Gastrocnemius medialis (tissue), 4 donors: ENCODE measurements around the gene TBATA. TPM values are rescaled to one million over a fixed set of nuclear protein-coding genes. Genes with fewer than 3 reads are reported as not detected.

Experiments used
- ATAC-seq, 2 donors: fragments of 150-250 bp; one replicate each; pipeline ENCODE4 v1.9.1; 2016
- DNase-seq, 2 donors: peaks; one replicate each; pipeline ENCODE4 v3.0.0-alpha.2; 2019
- H3K27ac ChIP-seq, 4 donors: fragments of 200-600 bp; sonication (generic); 1 replicate in 1 of 4; 2 replicates in 3 of 4; pipeline ENCODE4 v1.5.1; 2016 to 2018; ENCODE audit warnings: mild to moderate bottlenecking in 2 of 4, moderate library complexity in 1 of 4
- H3K27me3 ChIP-seq, 3 donors: fragments of 200-600 bp; sonication (generic) in 2 of 3; 1 replicate in 1 of 3; 2 replicates in 2 of 3; pipeline versions ENCODE4 v1.5.1 to v1.6.0; 2016 to 2019; ENCODE audit warnings: mild to moderate bottlenecking in 1 of 3, moderate library complexity in 1 of 3
- H3K36me3 ChIP-seq, 2 donors: fragments of 200-600 bp; sonication (generic) in 1 of 2; one replicate each; pipeline ENCODE4 v1.5.1; 2017 to 2018
- H3K4me1 ChIP-seq, 2 donors: fragments of 200-600 bp; sonication (generic) in 1 of 2; one replicate each; pipeline ENCODE4 v1.5.1; 2016 to 2017; ENCODE audit warnings: mild to moderate bottlenecking in 2 of 2
- H3K4me3 ChIP-seq, 4 donors: fragments of 200-600 bp; sonication (generic) in 3 of 4; 1 replicate in 1 of 4; 2 replicates in 3 of 4; pipeline ENCODE4 v1.5.1; 2016 to 2019; ENCODE audit warnings: mild to moderate bottlenecking in 2 of 4
- H3K9me3 ChIP-seq, 3 donors: fragments of 200-600 bp; sonication (generic) in 2 of 3; 1 replicate in 1 of 3; 2 replicates in 2 of 3; pipeline ENCODE4 v1.5.1; 2016 to 2019
- POLR2A ChIP-seq, 2 donors: fragments of 450-650 bp; IDR thresholded peaks; one replicate each; pipeline ENCODE4 v1.6.1; 2017; ENCODE audit warnings: antibody characterized with exemption in 2 of 2, mild to moderate bottlenecking in 2 of 2, moderate library complexity in 2 of 2
- in situ Hi-C, 4 donors: fragments of 200-750 bp; cut with MboI; loops; one replicate each; pipeline versions ENCODE4 v1.15.0 to v1.8.0; 2017; ENCODE audit warnings: low sequenced_read_pairs in 4 of 4
- intact Hi-C: fragments of 100-400 bp; cut with DNase I; formaldehyde crosslinking; loops from one replicate; pipeline ENCODE4 v1.15.1; 2023; ENCODE audit warnings: low total_unique reads
- total RNA-seq, 4 donors: library from RNA; depleted of rRNA; stranded (reverse); fragments of >200 nt; gene quantifications; one replicate each; pipeline versions ENCODE4 v1.1.0 to v1.2.3, GENCODE V29; 2016
- TF ChIP-seq, protein P1 (sequence below), 5 experiments: fragments of 450-650 bp in 3 of 5; fragments of 200-600 bp in 2 of 5; sonication (generic) in 2 of 5; IDR thresholded peaks in 4 of 5; conservative IDR thresholded peaks in 1 of 5; 1 replicate in 4 of 5; 2 replicates in 1 of 5; pipeline ENCODE4 v1.5.1; 2016 to 2019; ENCODE audit warnings: antibody characterized with exemption in 5 of 5, mild to moderate bottlenecking in 3 of 5, moderate library complexity in 3 of 5

TBATA gene
- total RNA-seq, 4 donors from 2014 or later = not detected

DNA sequence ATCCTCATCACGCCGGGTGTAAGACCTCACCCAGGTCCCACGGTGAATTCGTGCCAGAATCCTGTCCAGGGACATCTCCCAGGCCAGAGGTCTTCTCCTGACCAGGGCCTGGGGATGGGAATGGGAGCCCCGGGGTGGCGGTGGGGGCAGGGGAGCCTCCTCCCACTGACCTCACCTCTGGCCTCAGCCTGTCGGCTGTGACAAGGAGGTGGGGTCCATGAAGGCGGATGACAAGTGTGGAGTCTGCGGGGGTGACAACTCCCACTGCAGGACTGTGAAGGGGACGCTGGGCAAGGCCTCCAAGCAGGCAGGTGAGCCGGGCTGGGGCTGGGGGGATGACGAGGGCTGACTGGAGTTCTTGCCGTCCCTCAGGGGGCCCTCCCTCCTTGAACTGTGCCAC is 41.3 kb downstream of the TBATA start:
- Histone ChIP-seq H3K4me3 (no peak overlapping the region), H3K9me3 (no peaks in the 10 kb centered on the region), H3K27ac (no peak overlapping the region), H3K27me3 (no peaks in the 10 kb centered on the region), H3K36me3 (no peaks in the 10 kb centered on the region), H3K4me1 (peaks cover 0 to 23% of the 10 kb centered on the region in 2 donors)
- intact Hi-C loops = no loop called here
- in situ Hi-C loops = no loop called here
- no peak for TF ChIP-seq POLR2A (IDR thresholded peaks at IDR 0.05)
- TF ChIP-seq, protein P1, sequence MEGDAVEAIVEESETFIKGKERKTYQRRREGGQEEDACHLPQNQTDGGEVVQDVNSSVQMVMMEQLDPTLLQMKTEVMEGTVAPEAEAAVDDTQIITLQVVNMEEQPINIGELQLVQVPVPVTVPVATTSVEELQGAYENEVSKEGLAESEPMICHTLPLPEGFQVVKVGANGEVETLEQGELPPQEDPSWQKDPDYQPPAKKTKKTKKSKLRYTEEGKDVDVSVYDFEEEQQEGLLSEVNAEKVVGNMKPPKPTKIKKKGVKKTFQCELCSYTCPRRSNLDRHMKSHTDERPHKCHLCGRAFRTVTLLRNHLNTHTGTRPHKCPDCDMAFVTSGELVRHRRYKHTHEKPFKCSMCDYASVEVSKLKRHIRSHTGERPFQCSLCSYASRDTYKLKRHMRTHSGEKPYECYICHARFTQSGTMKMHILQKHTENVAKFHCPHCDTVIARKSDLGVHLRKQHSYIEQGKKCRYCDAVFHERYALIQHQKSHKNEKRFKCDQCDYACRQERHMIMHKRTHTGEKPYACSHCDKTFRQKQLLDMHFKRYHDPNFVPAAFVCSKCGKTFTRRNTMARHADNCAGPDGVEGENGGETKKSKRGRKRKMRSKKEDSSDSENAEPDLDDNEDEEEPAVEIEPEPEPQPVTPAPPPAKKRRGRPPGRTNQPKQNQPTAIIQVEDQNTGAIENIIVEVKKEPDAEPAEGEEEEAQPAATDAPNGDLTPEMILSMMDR (IDR thresholded peaks at IDR 0.05 in 4 of 5, conservative IDR thresholded peaks at IDR 0.05 in 1 of 5) = no peak
- ATAC-seq (no peak), DNase-seq (no peak)

DNA sequence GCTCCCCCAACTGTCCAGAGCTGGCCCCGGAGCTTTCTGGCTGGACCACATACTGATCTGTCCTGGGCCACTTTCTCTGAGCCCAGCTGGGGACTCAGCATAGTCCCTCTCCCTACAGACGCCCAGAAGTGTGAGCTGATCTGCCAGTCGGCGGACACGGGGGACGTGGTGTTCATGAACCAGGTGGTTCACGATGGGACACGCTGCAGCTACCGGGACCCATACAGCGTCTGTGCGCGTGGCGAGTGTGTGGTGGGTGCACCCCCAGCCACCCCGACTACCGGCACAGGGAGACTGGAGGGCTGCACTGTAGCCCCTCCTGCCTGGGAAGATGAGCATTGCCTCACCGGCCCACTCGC is 41.8 kb downstream of the TBATA start:
- Histone ChIP-seq H3K4me3 (no peak overlapping the region), H3K27ac (no peak overlapping the region), H3K9me3 (no peaks in the 10 kb centered on the region), H3K27me3 (no peaks in the 10 kb centered on the region), H3K36me3 (no peaks in the 10 kb centered on the region), H3K4me1 (peaks cover 0 to 23% of the 10 kb centered on the region in 2 donors)
- TF ChIP-seq, protein P1 (IDR thresholded peaks at IDR 0.05 in 4 of 5, conservative IDR thresholded peaks at IDR 0.05 in 1 of 5) = no peak
- TF ChIP-seq POLR2A (IDR thresholded peaks at IDR 0.05) = no peak
- in situ Hi-C loops = no loop called here
- intact Hi-C loops = no loop called here
- ATAC-seq (no peak), DNase-seq (no peak)

DNA sequence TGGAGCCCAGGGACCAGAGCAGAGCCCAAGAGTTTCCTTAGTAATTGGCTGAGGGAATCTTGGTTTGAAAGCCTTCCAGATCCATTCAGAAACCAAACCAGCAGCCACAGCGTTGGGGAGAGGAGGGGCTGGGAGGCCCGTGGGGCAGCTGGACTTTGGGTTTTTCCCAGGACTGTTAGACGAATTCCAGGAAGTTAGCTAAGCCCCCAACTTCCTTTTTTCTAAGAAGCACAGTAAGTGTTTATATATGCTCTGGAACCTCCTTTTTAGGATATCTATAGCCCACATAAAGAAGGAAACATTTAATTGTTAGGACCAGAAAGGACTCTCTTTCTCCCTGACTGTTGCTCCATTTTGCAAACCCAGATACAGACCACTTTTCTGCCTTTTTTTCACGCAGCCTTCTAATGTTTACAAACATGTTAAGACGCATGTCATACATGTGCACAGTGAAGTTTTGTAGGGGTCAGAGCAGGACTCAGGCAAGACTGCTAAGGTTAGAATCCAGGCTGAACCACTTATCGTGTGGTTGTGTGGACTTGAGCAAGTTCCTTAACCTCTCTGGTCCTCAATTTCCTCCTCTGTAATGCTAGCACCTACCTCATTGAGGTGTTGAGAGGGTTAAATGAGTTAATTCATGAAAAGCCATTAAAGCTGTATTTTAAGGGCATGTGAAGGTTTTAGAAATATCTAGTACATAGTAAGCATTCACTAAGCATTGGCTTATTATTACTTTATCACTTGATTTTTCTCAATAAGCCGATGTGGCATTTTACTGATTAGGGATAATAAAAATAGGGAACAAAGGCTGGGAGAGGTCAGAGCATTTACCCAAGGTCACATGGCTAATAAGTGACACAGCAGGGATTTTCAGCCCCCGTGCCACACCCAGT is 42.4 kb downstream of the TBATA start:
- TF ChIP-seq POLR2A (IDR thresholded peaks at IDR 0.05) = no peak
- TF ChIP-seq, protein P1 (IDR thresholded peaks at IDR 0.05 in 4 of 5, conservative IDR thresholded peaks at IDR 0.05 in 1 of 5) = no peak
- ATAC-seq (peak; percentile 8 to 39), DNase-seq (no peak)
- H3K4me1 ChIP-seq = peaks cover 0 to 23% of the 10 kb centered on the region in 2 donors
- no peaks in the 10 kb centered on the region for H3K36me3 ChIP-seq
- H3K9me3 ChIP-seq = no peaks in the 10 kb centered on the region
- no peak overlapping the region for H3K27ac ChIP-seq
- in situ Hi-C loops = no loop called here
- H3K4me3 ChIP-seq = no peak overlapping the region
- intact Hi-C loops = no loop called here
- H3K27me3 ChIP-seq = no peaks in the 10 kb centered on the region

DNA sequence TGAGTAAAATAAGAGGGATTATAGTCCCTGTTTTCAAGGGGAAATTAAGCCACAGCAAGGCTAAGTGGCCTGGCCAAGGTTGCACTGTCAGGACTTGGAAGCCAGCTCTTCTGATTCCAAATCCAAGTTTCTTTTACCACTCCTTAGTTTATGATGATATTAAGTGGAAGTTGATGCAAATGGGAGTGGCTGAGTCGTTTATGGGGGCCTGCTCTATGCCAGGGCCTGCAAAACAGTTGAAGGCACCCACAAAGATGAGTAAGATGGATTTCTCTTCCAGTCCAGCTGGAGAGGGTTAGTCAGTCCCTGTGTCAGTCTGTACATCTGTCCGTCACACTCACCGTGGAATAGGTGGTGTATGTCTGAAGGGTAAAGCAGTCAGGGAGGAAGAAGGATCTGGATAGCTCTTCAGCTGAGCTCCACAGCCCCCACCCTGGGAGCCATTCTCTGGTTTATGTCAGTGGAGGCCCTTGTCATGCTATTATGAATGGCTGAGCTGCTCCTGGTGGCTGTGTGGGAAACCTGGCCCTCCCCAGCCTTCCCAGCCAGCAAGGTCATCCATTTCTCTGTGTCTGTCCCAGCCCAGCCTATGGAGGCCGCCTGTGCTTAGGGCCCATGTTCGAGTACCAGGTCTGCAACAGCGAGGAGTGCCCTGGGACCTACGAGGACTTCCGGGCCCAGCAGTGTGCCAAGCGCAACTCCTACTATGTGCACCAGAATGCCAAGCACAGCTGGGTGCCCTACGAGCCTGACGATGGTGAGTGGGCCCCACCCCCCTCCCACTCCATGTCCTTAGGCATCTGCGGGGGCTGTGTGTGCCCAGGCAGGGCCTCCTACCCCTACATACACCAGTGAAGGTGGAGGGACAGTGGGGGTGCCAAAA is 44.5 kb downstream of the TBATA start:
- no peak overlapping the region for H3K4me3 ChIP-seq
- no peak for ATAC-seq
- no peak for DNase-seq
- TF ChIP-seq, protein P1 (IDR thresholded peaks at IDR 0.05 in 4 of 5, conservative IDR thresholded peaks at IDR 0.05 in 1 of 5) = no peak
- no peak for TF ChIP-seq POLR2A (IDR thresholded peaks at IDR 0.05)
- intact Hi-C loops = no loop called here
- no peak overlapping the region for H3K27ac ChIP-seq
- H3K4me1 ChIP-seq = peaks cover 0 to 10% of the 10 kb centered on the region in 2 donors
- H3K9me3 ChIP-seq = no peaks in the 10 kb centered on the region
- no peaks in the 10 kb centered on the region for H3K27me3 ChIP-seq
- in situ Hi-C loops = no loop called here
- H3K36me3 ChIP-seq = no peaks in the 10 kb centered on the region
